ENCODE data around the gene PRODH2.

- TF ChIP-seq CTCF (conservative IDR thresholded peaks at IDR 0.05 in 1 of 2, IDR thresholded peaks at IDR 0.05 in 1 of 2; ENCODE audit: extremely low read depth in 1 of 2, insufficient read depth in 1 of 2, low read depth in 1 of 2, low read length in 2 of 2): no peak
- TF ChIP-seq EZH2 (IDR thresholded peaks at IDR 0.05; ENCODE audit: borderline replicate concordance, low read length): no peak
These were observed 46.0 kb downstream of the PRODH2 start for GRCh38 chr19:35766571-35767104.
